Upper lobe of left lung (tissue), 6 donors: Measurements from ENCODE around the gene SUDS3. TPM values are rescaled to one million over a fixed set of nuclear protein-coding genes. Genes with fewer than 3 reads are reported as not detected.

Experiments used
- ATAC-seq, 2 donors: fragments of 200-7000 bp; cut with Tn5 transposase; one replicate each; pipeline ENCODE4 v1.9.1; 2022; ENCODE audit warnings: mild to moderate bottlenecking in 2 of 2, moderate library complexity in 2 of 2; ENCODE audit not compliant: low FRiP score in 2 of 2
- DNase-seq, 2 donors: peaks; one replicate each; pipeline ENCODE4 v3.0.0-alpha.2; 2019 to 2020
- H3K27ac ChIP-seq, 4 donors: fragments of 200-600 bp; sonication (generic); one replicate each; pipeline ENCODE4 v1.5.1; 2016 to 2019
- H3K27me3 ChIP-seq, 4 donors: fragments of 200-600 bp; sonication (generic); one replicate each; pipeline ENCODE4 v1.5.1; 2017 to 2019
- H3K36me3 ChIP-seq, 4 donors: fragments of 200-600 bp; sonication (generic); one replicate each; pipeline ENCODE4 v1.5.1; 2016 to 2019
- H3K4me1 ChIP-seq, 4 donors: fragments of 200-600 bp; sonication (generic); one replicate each; pipeline ENCODE4 v1.5.1; 2018 to 2019
- H3K4me3 ChIP-seq, 4 donors: fragments of 200-600 bp; sonication (generic); one replicate each; pipeline ENCODE4 v1.5.1; 2017 to 2019; ENCODE audit warnings: mild to moderate bottlenecking in 2 of 4, moderate library complexity in 1 of 4
- H3K9me3 ChIP-seq, 4 donors: fragments of 200-600 bp; sonication (generic); one replicate each; pipeline ENCODE4 v1.5.1; 2018 to 2019
- CTCF ChIP-seq, 6 experiments: fragments of 450-650 bp in 4 of 6; fragments of 200-600 bp in 2 of 6; sonication (generic) in 2 of 6; IDR thresholded peaks; one replicate each; pipeline ENCODE4 v1.5.1; 2016 to 2019; ENCODE audit warnings: antibody characterized with exemption in 6 of 6
- EP300 ChIP-seq, 4 donors: sonication (generic); formaldehyde crosslinking; IDR thresholded peaks; one replicate each; pipeline ENCODE4 v1.5.1; 2017; ENCODE audit warnings: antibody characterized with exemption in 4 of 4, control low read depth in 2 of 4
- POLR2A ChIP-seq, 4 donors: fragments of 450-650 bp; IDR thresholded peaks; one replicate each; pipeline ENCODE4 v1.5.1; 2016 to 2017; ENCODE audit warnings: antibody characterized with exemption in 4 of 4, mild to moderate bottlenecking in 2 of 4
- POLR2AphosphoS5 ChIP-seq, 2 donors: sonication (generic); formaldehyde crosslinking; IDR thresholded peaks; one replicate each; pipeline ENCODE4 v1.5.1; 2017; ENCODE audit warnings: antibody characterized with exemption in 2 of 2
- WGBS, 2 donors: methylation state at CpG; one replicate each; pipeline ENCODE4 v1.1.5; 2017 to 2018; 5-methylcytosine and 5-hydroxymethylcytosine counted together
- total RNA-seq, 6 donors: library from RNA; depleted of rRNA in 4 of 6; stranded (reverse); fragments of >200 nt in 4 of 6; gene quantifications; one replicate each; pipeline versions ENCODE4 v1.1.0 to v1.2.1, GENCODE V29; 2016 to 2021
- donor health status: DM: no; HTN: no; CAD: no; lungs with moderate emphysema.
- donor health status: DM: no; HTN: yes; CAD: no; lungs with severe emphysema.

Gene SUDS3
- total RNA-seq, 6 donors from 2014 or later = 18.4 to 69.1 (median 35.1) TPM

GRCh38 chr12:118455327-118455726 is 79.0 kb downstream of the SUDS3 start:
- ATAC-seq (no peak), DNase-seq (no peak)
- no peak overlapping the region for H3K4me3 ChIP-seq
- 60 to 62% methylated on average over 3 of the region's 3 CpGs for WGBS, 2 donors
- H3K27ac ChIP-seq = no peak overlapping the region
- H3K27me3 ChIP-seq = no peaks in the 10 kb centered on the region
- H3K36me3 ChIP-seq = no peaks in the 10 kb centered on the region
- no peaks in the 10 kb centered on the region for H3K4me1 ChIP-seq
- no peak for TF ChIP-seq EP300 (IDR thresholded peaks at IDR 0.05)
- TF ChIP-seq POLR2A (IDR thresholded peaks at IDR 0.05) = no peak
- TF ChIP-seq CTCF (IDR thresholded peaks at IDR 0.05) = no peak
- TF ChIP-seq POLR2AphosphoS5 (IDR thresholded peaks at IDR 0.05) = no peak
- H3K9me3 ChIP-seq = peaks cover 0 to 3% (median 0%) of the 10 kb centered on the region in 4 donors

- ATAC-seq (no peak), DNase-seq (no peak)
- H3K36me3 ChIP-seq = no peaks in the 10 kb centered on the region
- peaks cover 0 to 5% (median 0%) of the 10 kb centered on the region in 4 donors for H3K9me3 ChIP-seq
- no peaks in the 10 kb centered on the region for H3K4me1 ChIP-seq
- H3K27me3 ChIP-seq = no peaks in the 10 kb centered on the region
- H3K27ac ChIP-seq = no peak overlapping the region
- no peak for TF ChIP-seq POLR2AphosphoS5 (IDR thresholded peaks at IDR 0.05)
- no peak for TF ChIP-seq CTCF (IDR thresholded peaks at IDR 0.05)
- TF ChIP-seq POLR2A (IDR thresholded peaks at IDR 0.05) = no peak
- TF ChIP-seq EP300 (IDR thresholded peaks at IDR 0.05) = no peak
- H3K4me3 ChIP-seq = no peak overlapping the region
These were observed 80.4 kb downstream of the SUDS3 start for GRCh38 chr12:118456741-118457140.

GRCh38 chr12:118459110-118459509 is 82.8 kb downstream of the SUDS3 start:
- peaks cover 0 to 5% (median 0%) of the 10 kb centered on the region in 4 donors for H3K9me3 ChIP-seq
- ATAC-seq (no peak), DNase-seq (no peak)
- no peaks in the 10 kb centered on the region for H3K36me3 ChIP-seq
- 95 to 99% methylated on average over 4 of the region's 4 CpGs for WGBS, 2 donors
- no peaks in the 10 kb centered on the region for H3K4me1 ChIP-seq
- H3K27ac ChIP-seq = no peak overlapping the region
- no peak overlapping the region for H3K4me3 ChIP-seq
- no peak for TF ChIP-seq CTCF (IDR thresholded peaks at IDR 0.05)
- no peak for TF ChIP-seq EP300 (IDR thresholded peaks at IDR 0.05)
- no peak for TF ChIP-seq POLR2AphosphoS5 (IDR thresholded peaks at IDR 0.05)
- TF ChIP-seq POLR2A (IDR thresholded peaks at IDR 0.05) = no peak
- H3K27me3 ChIP-seq = no peaks in the 10 kb centered on the region

- Histone ChIP-seq H3K4me3 (no peak overlapping the region), H3K4me1 (no peaks in the 10 kb centered on the region), H3K27ac (no peak overlapping the region), H3K9me3 (peaks cover 0 to 5% (median 0%) of the 10 kb centered on the region in 4 donors), H3K27me3 (no peaks in the 10 kb centered on the region), H3K36me3 (no peaks in the 10 kb centered on the region)
- no peak for DNase-seq
- ATAC-seq = no peak
- TF ChIP-seq CTCF (IDR thresholded peaks at IDR 0.05) (no peak), POLR2A (IDR thresholded peaks at IDR 0.05) (no peak), POLR2AphosphoS5 (IDR thresholded peaks at IDR 0.05) (no peak), EP300 (IDR thresholded peaks at IDR 0.05) (no peak)
- WGBS, 2 donors = 80 to 84% methylated on average over 4 of the region's 4 CpGs
These were observed 87.3 kb downstream of the SUDS3 start for GRCh38 chr12:118463677-118464076.

GRCh38 chr12:118465706-118466105 is 89.4 kb downstream of the SUDS3 start:
- ATAC-seq = no peak
- Histone ChIP-seq H3K27ac (no peak overlapping the region), H3K27me3 (no peaks in the 10 kb centered on the region), H3K36me3 (no peaks in the 10 kb centered on the region), H3K9me3 (no peaks in the 10 kb centered on the region), H3K4me1 (no peaks in the 10 kb centered on the region), H3K4me3 (no peak overlapping the region)
- no peak for DNase-seq
- TF ChIP-seq CTCF (IDR thresholded peaks at IDR 0.05) = no peak
- no peak for TF ChIP-seq POLR2AphosphoS5 (IDR thresholded peaks at IDR 0.05)
- no peak for TF ChIP-seq EP300 (IDR thresholded peaks at IDR 0.05)
- no peak for TF ChIP-seq POLR2A (IDR thresholded peaks at IDR 0.05)
- WGBS, 2 donors = 100% methylated on average over 1 of the region's 1 CpG
